NT2/D1 (cell line): Measurements from ENCODE around the gene CACNB1.

ENCODE experiments used
- DNase-seq: peaks from one replicate; pipeline ENCODE4 v3.0.0-alpha.2; 2011; ENCODE audit warnings: low read depth, low spot score
- H3K27me3 ChIP-seq: 2 replicates; pipeline ENCODE4 v1.6.0; 2011; ENCODE audit warnings: mild to moderate bottlenecking; ENCODE audit not compliant: insufficient read length, insufficient read depth
- H3K36me3 ChIP-seq: 2 replicates; pipeline ENCODE4 v1.6.1; 2011; ENCODE audit warnings: mild to moderate bottlenecking, low read length, mixed read lengths; ENCODE audit not compliant: insufficient read depth, insufficient read length
- H3K4me1 ChIP-seq: 2 replicates; pipeline ENCODE4 v1.5.1; 2011; ENCODE audit not compliant: insufficient read depth, insufficient read length
- H3K4me3 ChIP-seq: 2 replicates; pipeline ENCODE4 v1.5.1; 2011; ENCODE audit warnings: low read depth; ENCODE audit not compliant: insufficient read length
- H3K9ac ChIP-seq: 2 replicates; pipeline ENCODE4 v1.6.0; 2011; ENCODE audit warnings: low read depth; ENCODE audit not compliant: insufficient read length
- H3K9me3 ChIP-seq: 2 replicates; pipeline ENCODE4 v1.5.1; 2011; ENCODE audit warnings: mild to moderate bottlenecking, low read length; ENCODE audit not compliant: insufficient read depth
- SUZ12 ChIP-seq: IDR thresholded peaks from 2 replicates; pipeline ENCODE4 v1.6.1; 2011; ENCODE audit not compliant: insufficient read length, insufficient read depth; ENCODE audit errors: extremely low read depth
- YY1 ChIP-seq: IDR thresholded peaks from 2 replicates; pipeline ENCODE4 v1.6.1; 2011; ENCODE audit not compliant: insufficient read length, insufficient read depth
- ZNF274 ChIP-seq: IDR thresholded peaks from 2 replicates; pipeline ENCODE4 v1.6.1; 2011; ENCODE audit warnings: mild to moderate bottlenecking, low read depth, low read length

The CACNB1 gene

GRCh38 chr17:39225308-39225958 lies 28.0 kb upstream of the CACNB1 start, which contains the start of gene STAC2:
TSS of gene STAC2 (minus strand) at chr17:39225945. CDS start at chr17:39225502, 443 bp downstream.
- no peaks in the 10 kb centered on the region for H3K9me3 ChIP-seq
- H3K36me3 ChIP-seq: no peaks in the 10 kb centered on the region
- H3K4me3 ChIP-seq: peak within 1 kb of the TSS; percentile 60
- no peak for DNase-seq
- H3K9ac ChIP-seq: peak within 1 kb of the TSS; percentile 25
- H3K4me1 ChIP-seq: peaks cover 19% of the 10 kb centered on the region
- peaks cover 48% of the 10 kb centered on the region for H3K27me3 ChIP-seq
- TF ChIP-seq YY1: no peak
- no peak for TF ChIP-seq ZNF274
- no peak for TF ChIP-seq SUZ12

- Histone ChIP-seq H3K4me1 (peaks cover 23% of the 10 kb centered on the region), H3K9me3 (no peaks in the 10 kb centered on the region), H3K27me3 (peaks cover 48% of the 10 kb centered on the region), H3K9ac (peak overlapping the region; percentile 25), H3K4me3 (peak overlapping the region; percentile 60), H3K36me3 (no peaks in the 10 kb centered on the region)
- DNase-seq: no peak
- TF ChIP-seq ZNF274 (no peak), SUZ12 (peak; percentile 52)
These were observed 27.4 kb upstream of the CACNB1 start for GRCh38 chr17:39224778-39225307.

GRCh38 chr17:39223907-39224777 lies 26.7 kb upstream of the CACNB1 start:
- DNase-seq: no peak
- peaks cover 21% of the 10 kb centered on the region for H3K4me1 ChIP-seq
- TF ChIP-seq YY1 (no peak), SUZ12 (peak; percentile 85)
- H3K9ac ChIP-seq: peak overlapping the region; percentile 45
- H3K4me3 ChIP-seq: peak overlapping the region; percentile 60
- H3K36me3 ChIP-seq: no peaks in the 10 kb centered on the region
- H3K27me3 ChIP-seq: peaks cover 48% of the 10 kb centered on the region
- H3K9me3 ChIP-seq: no peaks in the 10 kb centered on the region

DNA sequence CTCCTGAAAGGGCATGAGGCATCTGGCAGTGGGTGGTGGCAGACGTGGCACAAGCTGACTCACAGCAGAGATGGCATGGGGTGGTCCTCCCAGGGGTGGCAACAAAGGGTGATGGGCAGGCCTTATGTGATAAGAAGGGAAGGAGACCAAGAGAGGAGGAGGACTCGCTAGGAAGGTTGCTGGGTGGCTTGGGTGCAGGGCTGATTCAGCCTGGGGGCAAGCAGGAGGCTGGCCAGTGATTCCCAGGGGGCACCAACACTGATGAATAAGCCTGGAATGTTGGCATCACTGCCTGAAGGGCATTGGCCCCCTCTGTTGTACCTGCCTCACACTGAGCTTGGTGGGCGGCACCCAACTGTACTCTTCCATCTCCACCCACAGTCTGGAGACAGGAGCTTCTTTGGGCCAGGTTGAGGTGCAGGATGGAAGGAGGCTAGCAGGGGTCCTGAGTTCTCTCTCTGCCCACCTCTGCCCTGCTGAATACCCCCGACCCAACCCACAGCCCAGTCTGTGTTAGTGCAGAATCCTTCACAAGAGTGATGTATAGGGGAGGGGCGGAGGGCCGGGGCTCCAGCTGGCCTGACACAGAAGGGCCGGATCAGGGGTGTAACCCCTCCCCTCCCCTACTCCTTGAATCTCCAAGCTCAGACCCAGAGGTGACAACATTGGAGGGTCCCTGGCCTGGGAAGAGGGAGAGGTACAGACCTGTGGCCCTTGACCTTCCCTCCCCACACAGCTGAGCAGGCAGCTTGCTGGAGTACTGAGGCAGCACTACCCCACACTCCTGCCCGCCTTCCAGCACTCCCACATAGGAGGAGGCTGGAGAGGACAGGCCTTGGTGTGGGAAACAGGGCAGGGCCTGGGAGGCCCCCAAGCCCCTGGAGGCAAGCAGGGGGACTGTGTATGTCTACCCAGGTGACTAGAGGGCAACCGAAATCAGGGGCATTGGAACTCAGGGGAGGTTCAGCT lies 25.7 kb upstream of the CACNB1 start:
- Histone ChIP-seq H3K36me3 (no peaks in the 10 kb centered on the region), H3K9ac (no peak overlapping the region), H3K9me3 (no peaks in the 10 kb centered on the region), H3K27me3 (peaks cover 48% of the 10 kb centered on the region), H3K4me3 (no peak overlapping the region), H3K4me1 (peaks cover 21% of the 10 kb centered on the region)
- no peak for TF ChIP-seq ZNF274
- no peak for DNase-seq

DNA sequence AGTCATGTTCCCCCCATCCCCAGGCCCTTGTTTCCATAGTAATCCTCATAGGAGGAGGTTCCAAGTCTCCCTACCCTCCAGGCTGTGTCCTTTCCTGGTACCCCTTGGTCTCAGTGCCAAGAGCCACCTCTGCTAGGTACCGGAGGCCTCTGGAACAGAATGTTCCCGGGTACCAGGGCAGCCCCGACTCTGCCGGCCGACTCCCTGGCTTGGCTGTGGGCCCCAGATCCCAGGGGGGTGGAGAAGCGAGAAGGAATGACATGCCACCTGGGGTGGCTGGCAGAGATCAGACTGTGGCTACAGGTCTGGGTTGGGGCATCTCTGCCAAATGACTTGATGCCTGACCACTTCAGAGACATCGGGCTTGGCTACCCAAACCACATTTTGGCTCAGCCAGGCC lies 24.7 kb upstream of the CACNB1 start:
- H3K27me3 ChIP-seq: peaks cover 48% of the 10 kb centered on the region
- no peak overlapping the region for H3K9ac ChIP-seq
- H3K36me3 ChIP-seq: no peaks in the 10 kb centered on the region
- no peak for TF ChIP-seq SUZ12
- TF ChIP-seq ZNF274: no peak
- no peak for TF ChIP-seq YY1
- no peak overlapping the region for H3K4me3 ChIP-seq
- H3K4me1 ChIP-seq: peaks cover 24% of the 10 kb centered on the region
- no peaks in the 10 kb centered on the region for H3K9me3 ChIP-seq
- DNase-seq: no peak

DNA sequence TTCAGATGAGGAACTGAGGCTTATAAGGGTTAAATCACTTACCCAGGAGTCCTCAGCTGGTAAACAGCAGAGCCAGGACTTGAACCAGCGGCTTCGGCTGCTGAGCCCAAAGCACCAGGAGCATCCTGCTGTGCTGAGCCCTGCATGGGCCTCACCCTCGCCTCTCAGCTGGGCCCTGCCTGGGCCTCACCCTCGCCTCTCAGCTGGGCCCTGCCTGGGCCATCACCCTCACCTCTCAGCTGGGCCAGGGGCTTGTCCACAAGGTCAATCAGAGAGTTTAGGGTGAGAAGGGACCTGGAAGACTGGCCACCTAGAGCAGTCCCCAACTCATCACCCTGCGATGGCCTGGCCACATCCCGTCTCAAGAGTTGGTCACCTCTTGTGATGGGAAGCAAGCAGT lies 24.1 kb upstream of the CACNB1 start:
- Histone ChIP-seq H3K4me1 (peaks cover 24% of the 10 kb centered on the region), H3K4me3 (no peak overlapping the region), H3K27me3 (peaks cover 45% of the 10 kb centered on the region), H3K9me3 (no peaks in the 10 kb centered on the region), H3K36me3 (no peaks in the 10 kb centered on the region), H3K9ac (no peak overlapping the region)
- no peak for DNase-seq
- TF ChIP-seq ZNF274 (no peak), SUZ12 (no peak), YY1 (no peak)

DNA sequence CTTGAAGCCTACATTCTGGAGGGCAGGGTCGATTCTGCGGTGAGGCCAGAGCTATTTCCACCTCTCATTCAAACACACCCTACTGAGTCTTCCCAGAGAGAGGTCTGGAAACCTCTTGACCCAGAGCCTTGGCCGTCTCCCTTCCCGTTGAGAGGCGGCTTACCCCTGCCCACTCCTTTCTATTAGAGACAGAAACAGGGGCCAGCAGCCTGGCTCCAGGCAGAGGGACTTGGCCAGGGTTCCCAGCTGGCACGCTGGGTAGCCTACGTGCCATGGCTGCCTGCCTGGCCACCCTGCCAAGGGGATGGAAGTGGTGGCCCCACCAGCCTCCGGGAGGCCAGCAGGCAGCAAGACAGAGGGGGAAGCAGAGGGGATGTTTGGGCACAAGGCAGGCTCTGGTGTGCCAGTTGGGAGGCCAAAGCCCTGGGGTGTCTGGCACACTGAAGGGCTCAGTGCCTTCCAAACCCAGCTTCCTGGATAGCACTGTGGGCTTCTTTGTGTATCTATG lies 22.2 kb upstream of the CACNB1 start:
- no peak overlapping the region for H3K4me3 ChIP-seq
- no peak for DNase-seq
- H3K4me1 ChIP-seq: peaks cover 20% of the 10 kb centered on the region
- no peaks in the 10 kb centered on the region for H3K36me3 ChIP-seq
- H3K9me3 ChIP-seq: no peaks in the 10 kb centered on the region
- peaks cover 29% of the 10 kb centered on the region for H3K27me3 ChIP-seq
- TF ChIP-seq SUZ12 (no peak), ZNF274 (no peak), YY1 (no peak)
- no peak overlapping the region for H3K9ac ChIP-seq
